K562 (cell line): Measurements from ENCODE around the gene NTRK1. TPM values are rescaled to one million over a fixed set of nuclear protein-coding genes. Genes with fewer than 3 reads are reported as not detected.

Experiments used
- ARID1B ChIP-seq: fragments of 450-650 bp; IDR thresholded peaks from 2 replicates; pipeline ENCODE4 v1.6.1; 2016; ENCODE audit warnings: antibody characterized with exemption, mild to moderate bottlenecking, inconsistent platforms
- CEBPG ChIP-seq, 3 experiments: fragments of 200-800 bp in 1 of 3; sonication (Bioruptor generic) in 1 of 3; sonication (generic) in 1 of 3; formaldehyde crosslinking in 1 of 3; IDR thresholded peaks in 2 of 3; conservative IDR thresholded peaks in 1 of 3; 2 replicates each; pipeline versions ENCODE4 v1.6.1 to v1.8.0; 2016 to 2022; ENCODE audit warnings: missing compliant biosample characterization in 2 of 3, missing genetic modification characterization in 2 of 3, mild to moderate bottlenecking in 1 of 3, missing genetic modification reagents in 1 of 3
- HDAC6 ChIP-seq: IDR thresholded peaks from 2 replicates; pipeline ENCODE4 v1.6.1; 2012; ENCODE audit warnings: low read depth, mild to moderate bottlenecking, control low read depth, inconsistent platforms, low read length, moderate library complexity
- HSF4 ChIP-seq: fragments of 250-450 bp; sonication (Bioruptor Pico); IDR thresholded peaks from 2 replicates; pipeline ENCODE4 v2.1.2; 2022; ENCODE audit warnings: mild to moderate bottlenecking, moderate library complexity, borderline replicate concordance
- LEF1 ChIP-seq: fragments of 450-650 bp; IDR thresholded peaks from 2 replicates; pipeline ENCODE4 v1.6.1; 2016; ENCODE audit warnings: mild to moderate bottlenecking
- SIN3A ChIP-seq, 2 experiments: fragments of 150-350 bp in 1 of 2; IDR thresholded peaks; 2 replicates each; pipeline ENCODE4 v1.6.1; 2011 to 2016; ENCODE audit warnings: borderline replicate concordance in 2 of 2, low read depth in 2 of 2, low read length in 2 of 2, mild to moderate bottlenecking in 2 of 2, moderate library complexity in 2 of 2; ENCODE audit not compliant: control insufficient read depth in 1 of 2
- STAG1 ChIP-seq: sonication (generic); formaldehyde crosslinking; IDR thresholded peaks from 2 replicates; pipeline ENCODE4 v1.5.0; 2020; ENCODE audit warnings: missing genetic modification reagents, borderline replicate concordance
- ZNF316 ChIP-seq: fragments of 450-650 bp; IDR thresholded peaks from 2 replicates; pipeline ENCODE4 v1.6.1; 2016
- ZSCAN29 ChIP-seq: fragments of 450-650 bp; IDR thresholded peaks from 2 replicates; pipeline ENCODE4 v1.6.1; 2017
- polyA plus RNA-seq, 8 experiments: library from polyadenylated mRNA; depleted of rRNA in 4 of 8; stranded (reverse) in 5 of 8; unstranded in 3 of 8; fragments of >200 nt; fragmentation: Nextera tagmentation in 2 of 8; fragmentation: Illumina TruSeq in 1 of 8; extraction: Ambion mirVana in 2 of 8; extraction: Trizol in 1 of 8; gene quantifications; 2 replicates each; pipeline versions ENCODE4 v1.2.1 to v1.2.3, GENCODE V29; 2011 to 2014; ENCODE audit warnings: inconsistent platforms in 1 of 8, missing spikeins in 1 of 8
- total RNA-seq, 7 experiments: library from RNA; depleted of rRNA in 6 of 7; stranded (reverse); fragments of >200 nt in 6 of 7; fragmentation: Illumina TruSeq in 2 of 7; extraction: Trizol in 2 of 7; gene quantifications; 2 replicates each; pipeline versions ENCODE4 v1.2.1 to v1.2.3, GENCODE V29; 2011 to 2021; ENCODE audit warnings: low replicate concordance in 1 of 7
- TF ChIP-seq, protein P1 (sequence below): IDR thresholded peaks from 2 replicates; pipeline ENCODE4 v1.6.1; 2012; ENCODE audit warnings: low read depth, low read length, improper control_type of control experiment, borderline replicate concordance
- TF ChIP-seq, protein P2 (sequence below): fragments of 450-650 bp; IDR thresholded peaks from 2 replicates; pipeline ENCODE4 v1.6.1; 2016; ENCODE audit warnings: mild to moderate bottlenecking, moderate library complexity
- TF ChIP-seq, protein P3 (sequence below): fragments of 200-800 bp; sonication (Bioruptor generic); IDR thresholded peaks from 2 replicates; pipeline ENCODE4 v1.6.1; 2017; ENCODE audit warnings: missing genetic modification characterization, missing compliant biosample characterization

The NTRK1 gene
- total and polyA plus RNA-seq, 9 of the 15 experiments (the other 6 are each of a cell fraction or from before 2014, with no cell fraction given) = 0.46 to 30.0 (median 7.9) TPM

DNA sequence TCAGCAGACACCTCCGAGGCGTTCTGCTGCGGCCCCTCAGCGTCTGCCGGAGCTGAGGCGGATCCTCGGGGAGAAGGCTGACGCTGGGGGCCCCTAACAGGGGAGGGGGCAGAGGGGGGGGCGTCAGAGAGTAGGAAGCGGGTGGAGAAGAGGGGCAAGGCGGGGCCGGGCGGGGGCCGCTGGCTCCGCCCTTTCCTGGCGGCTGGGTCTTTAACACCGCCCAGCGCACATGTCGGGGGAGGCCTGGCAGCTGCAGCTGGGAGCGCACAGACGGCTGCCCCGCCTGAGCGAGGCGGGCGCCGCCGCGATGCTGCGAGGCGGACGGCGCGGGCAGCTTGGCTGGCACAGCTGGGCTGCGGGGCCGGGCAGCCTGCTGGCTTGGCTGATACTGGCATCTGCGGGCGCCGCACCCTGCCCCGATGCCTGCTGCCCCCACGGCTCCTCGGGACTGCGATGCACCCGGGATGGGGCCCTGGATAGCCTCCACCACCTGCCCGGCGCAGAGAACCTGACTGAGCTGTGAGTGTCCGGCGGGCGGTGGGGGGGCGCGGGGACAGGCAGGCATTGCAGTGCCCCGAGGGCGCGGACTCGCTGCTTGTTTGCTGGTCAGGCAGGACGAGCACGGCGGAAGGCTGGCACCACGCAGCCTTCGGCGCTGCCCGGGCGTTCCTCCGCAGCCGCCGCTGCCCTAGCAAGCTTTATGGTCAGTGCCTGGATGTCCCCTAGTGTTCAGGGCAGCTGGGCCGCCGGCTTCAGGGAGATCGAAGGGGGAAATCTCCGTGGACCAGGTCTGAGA lies at the start of gene NTRK1 (continued):
- TF ChIP-seq, protein P1, sequence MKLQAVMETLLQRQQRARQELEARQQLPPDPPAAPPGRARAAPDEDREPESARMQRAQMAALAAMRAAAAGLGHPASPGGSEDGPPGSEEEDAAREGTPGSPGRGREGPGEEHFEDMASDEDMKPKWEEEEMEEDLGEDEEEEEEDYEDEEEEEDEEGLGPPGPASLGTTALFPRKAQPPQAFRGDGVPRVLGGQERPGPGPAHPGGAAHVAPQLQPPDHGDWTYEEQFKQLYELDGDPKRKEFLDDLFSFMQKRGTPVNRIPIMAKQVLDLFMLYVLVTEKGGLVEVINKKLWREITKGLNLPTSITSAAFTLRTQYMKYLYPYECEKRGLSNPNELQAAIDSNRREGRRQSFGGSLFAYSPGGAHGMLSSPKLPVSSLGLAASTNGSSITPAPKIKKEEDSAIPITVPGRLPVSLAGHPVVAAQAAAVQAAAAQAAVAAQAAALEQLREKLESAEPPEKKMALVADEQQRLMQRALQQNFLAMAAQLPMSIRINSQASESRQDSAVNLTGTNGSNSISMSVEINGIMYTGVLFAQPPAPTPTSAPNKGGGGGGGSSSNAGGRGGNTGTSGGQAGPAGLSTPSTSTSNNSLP = no peak
- TF ChIP-seq HSF4 (CRISPR knock-in tag) = no peak
- TF ChIP-seq SIN3A (IDR thresholded peaks at IDR 0.05; ENCODE audit: borderline replicate concordance in 2 of 2, control insufficient read depth in 1 of 2, low read depth in 2 of 2, low read length in 2 of 2) = peak in 1 of 2 experiments; percentile 95; a peak in 1 of 4 replicates
- no peak for TF ChIP-seq STAG1 (CRISPR knock-in tag)
- no peak for TF ChIP-seq ARID1B
- no peak for TF ChIP-seq CEBPG (CRISPR knock-in tag; IDR thresholded peaks at IDR 0.05)
- TF ChIP-seq CEBPG (tag; conservative IDR thresholded peaks at IDR 0.05 in 1 of 2, IDR thresholded peaks at IDR 0.05 in 1 of 2) = no peak
- TF ChIP-seq HDAC6 = no peak
- no peak for TF ChIP-seq LEF1
- TF ChIP-seq, protein P2, sequence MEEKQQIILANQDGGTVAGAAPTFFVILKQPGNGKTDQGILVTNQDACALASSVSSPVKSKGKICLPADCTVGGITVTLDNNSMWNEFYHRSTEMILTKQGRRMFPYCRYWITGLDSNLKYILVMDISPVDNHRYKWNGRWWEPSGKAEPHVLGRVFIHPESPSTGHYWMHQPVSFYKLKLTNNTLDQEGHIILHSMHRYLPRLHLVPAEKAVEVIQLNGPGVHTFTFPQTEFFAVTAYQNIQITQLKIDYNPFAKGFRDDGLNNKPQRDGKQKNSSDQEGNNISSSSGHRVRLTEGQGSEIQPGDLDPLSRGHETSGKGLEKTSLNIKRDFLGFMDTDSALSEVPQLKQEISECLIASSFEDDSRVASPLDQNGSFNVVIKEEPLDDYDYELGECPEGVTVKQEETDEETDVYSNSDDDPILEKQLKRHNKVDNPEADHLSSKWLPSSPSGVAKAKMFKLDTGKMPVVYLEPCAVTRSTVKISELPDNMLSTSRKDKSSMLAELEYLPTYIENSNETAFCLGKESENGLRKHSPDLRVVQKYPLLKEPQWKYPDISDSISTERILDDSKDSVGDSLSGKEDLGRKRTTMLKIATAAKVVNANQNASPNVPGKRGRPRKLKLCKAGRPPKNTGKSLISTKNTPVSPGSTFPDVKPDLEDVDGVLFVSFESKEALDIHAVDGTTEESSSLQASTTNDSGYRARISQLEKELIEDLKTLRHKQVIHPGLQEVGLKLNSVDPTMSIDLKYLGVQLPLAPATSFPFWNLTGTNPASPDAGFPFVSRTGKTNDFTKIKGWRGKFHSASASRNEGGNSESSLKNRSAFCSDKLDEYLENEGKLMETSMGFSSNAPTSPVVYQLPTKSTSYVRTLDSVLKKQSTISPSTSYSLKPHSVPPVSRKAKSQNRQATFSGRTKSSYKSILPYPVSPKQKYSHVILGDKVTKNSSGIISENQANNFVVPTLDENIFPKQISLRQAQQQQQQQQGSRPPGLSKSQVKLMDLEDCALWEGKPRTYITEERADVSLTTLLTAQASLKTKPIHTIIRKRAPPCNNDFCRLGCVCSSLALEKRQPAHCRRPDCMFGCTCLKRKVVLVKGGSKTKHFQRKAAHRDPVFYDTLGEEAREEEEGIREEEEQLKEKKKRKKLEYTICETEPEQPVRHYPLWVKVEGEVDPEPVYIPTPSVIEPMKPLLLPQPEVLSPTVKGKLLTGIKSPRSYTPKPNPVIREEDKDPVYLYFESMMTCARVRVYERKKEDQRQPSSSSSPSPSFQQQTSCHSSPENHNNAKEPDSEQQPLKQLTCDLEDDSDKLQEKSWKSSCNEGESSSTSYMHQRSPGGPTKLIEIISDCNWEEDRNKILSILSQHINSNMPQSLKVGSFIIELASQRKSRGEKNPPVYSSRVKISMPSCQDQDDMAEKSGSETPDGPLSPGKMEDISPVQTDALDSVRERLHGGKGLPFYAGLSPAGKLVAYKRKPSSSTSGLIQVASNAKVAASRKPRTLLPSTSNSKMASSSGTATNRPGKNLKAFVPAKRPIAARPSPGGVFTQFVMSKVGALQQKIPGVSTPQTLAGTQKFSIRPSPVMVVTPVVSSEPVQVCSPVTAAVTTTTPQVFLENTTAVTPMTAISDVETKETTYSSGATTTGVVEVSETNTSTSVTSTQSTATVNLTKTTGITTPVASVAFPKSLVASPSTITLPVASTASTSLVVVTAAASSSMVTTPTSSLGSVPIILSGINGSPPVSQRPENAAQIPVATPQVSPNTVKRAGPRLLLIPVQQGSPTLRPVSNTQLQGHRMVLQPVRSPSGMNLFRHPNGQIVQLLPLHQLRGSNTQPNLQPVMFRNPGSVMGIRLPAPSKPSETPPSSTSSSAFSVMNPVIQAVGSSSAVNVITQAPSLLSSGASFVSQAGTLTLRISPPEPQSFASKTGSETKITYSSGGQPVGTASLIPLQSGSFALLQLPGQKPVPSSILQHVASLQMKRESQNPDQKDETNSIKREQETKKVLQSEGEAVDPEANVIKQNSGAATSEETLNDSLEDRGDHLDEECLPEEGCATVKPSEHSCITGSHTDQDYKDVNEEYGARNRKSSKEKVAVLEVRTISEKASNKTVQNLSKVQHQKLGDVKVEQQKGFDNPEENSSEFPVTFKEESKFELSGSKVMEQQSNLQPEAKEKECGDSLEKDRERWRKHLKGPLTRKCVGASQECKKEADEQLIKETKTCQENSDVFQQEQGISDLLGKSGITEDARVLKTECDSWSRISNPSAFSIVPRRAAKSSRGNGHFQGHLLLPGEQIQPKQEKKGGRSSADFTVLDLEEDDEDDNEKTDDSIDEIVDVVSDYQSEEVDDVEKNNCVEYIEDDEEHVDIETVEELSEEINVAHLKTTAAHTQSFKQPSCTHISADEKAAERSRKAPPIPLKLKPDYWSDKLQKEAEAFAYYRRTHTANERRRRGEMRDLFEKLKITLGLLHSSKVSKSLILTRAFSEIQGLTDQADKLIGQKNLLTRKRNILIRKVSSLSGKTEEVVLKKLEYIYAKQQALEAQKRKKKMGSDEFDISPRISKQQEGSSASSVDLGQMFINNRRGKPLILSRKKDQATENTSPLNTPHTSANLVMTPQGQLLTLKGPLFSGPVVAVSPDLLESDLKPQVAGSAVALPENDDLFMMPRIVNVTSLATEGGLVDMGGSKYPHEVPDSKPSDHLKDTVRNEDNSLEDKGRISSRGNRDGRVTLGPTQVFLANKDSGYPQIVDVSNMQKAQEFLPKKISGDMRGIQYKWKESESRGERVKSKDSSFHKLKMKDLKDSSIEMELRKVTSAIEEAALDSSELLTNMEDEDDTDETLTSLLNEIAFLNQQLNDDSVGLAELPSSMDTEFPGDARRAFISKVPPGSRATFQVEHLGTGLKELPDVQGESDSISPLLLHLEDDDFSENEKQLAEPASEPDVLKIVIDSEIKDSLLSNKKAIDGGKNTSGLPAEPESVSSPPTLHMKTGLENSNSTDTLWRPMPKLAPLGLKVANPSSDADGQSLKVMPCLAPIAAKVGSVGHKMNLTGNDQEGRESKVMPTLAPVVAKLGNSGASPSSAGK = peak; percentile 64
- no peak for TF ChIP-seq ZNF316
- no peak for TF ChIP-seq ZSCAN29
- TF ChIP-seq, protein P3, sequence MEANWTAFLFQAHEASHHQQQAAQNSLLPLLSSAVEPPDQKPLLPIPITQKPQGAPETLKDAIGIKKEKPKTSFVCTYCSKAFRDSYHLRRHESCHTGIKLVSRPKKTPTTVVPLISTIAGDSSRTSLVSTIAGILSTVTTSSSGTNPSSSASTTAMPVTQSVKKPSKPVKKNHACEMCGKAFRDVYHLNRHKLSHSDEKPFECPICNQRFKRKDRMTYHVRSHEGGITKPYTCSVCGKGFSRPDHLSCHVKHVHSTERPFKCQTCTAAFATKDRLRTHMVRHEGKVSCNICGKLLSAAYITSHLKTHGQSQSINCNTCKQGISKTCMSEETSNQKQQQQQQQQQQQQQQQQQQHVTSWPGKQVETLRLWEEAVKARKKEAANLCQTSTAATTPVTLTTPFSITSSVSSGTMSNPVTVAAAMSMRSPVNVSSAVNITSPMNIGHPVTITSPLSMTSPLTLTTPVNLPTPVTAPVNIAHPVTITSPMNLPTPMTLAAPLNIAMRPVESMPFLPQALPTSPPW (CRISPR knock-in tag) = peak; percentile 86
